GM15510 (cell line): ENCODE data around the gene CDC42BPB.

Experiments used
- POLR2A ChIP-seq: IDR thresholded peaks from 3 replicates; pipeline ENCODE4 v1.6.1; 2011; ENCODE audit warnings: borderline replicate concordance; ENCODE audit not compliant: insufficient read length; ENCODE audit errors: extremely low read depth

The CDC42BPB gene

DNA sequence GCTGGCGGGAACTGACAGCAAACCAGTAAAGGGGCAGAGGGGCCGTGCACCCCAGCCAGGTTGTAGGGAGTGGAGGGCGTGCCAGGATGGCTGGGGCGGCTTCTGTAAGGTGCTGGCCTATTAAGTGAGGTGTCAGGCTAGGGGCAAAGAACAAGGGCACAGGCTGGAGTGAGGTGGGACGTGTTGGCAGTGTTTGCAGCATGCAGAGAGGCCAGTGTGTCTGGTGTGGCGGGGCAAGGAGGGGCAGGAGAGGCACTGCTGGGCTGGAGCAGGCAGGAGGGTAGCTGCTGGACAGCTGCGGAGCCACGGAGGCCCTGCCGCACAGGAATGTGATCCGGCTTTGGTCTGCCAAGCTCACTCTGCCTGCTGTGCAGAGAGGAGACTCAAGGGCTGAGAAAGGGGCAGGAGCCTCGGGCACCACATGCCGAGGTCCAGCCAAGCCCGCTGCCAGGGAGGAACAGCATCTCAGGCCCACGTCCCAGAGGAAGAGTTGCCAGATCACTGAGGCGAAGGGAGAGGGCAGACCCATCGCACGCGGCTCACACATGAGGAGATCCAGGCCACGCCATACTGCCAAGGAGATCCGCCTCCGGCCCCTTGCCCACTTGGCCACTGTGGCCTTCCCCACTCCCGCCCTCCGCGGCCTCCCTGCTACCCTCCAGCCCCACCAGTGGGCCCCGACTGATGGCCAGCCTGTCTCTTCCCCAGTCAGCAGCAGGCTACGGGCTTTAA, 88.1 kb downstream of the CDC42BPB start:
- no peak for TF ChIP-seq POLR2A

DNA sequence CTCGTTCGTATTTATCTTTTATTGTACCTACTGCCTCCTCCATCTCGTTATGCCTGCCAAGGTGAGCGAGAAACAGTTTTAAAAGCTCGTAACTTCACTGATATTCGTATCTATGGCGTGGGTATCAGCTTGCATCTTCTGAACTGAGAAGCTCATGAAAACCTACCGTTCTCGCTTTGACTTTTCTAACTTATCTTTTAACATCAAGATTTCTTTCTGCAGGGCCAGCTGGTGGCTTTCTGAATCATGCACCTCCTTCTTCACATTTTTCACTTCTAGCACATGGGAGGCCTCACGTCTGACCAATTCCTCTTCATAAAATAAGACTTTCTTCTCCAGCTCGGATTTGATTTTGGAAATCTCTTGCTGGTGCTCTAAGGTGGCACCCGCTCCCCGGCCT, 89.0 kb downstream of the CDC42BPB start:
- no peak for TF ChIP-seq POLR2A

- TF ChIP-seq POLR2A, result no peak
These were observed 89.9 kb downstream of the CDC42BPB start for GRCh38 chr14:102967506-102967795.

GRCh38 chr14:102966681-102967505, 90.5 kb downstream of the CDC42BPB start:
- TF ChIP-seq POLR2A, result no peak

- no peak for TF ChIP-seq POLR2A
These were observed 91.2 kb downstream of the CDC42BPB start for GRCh38 chr14:102965971-102966655.

GRCh38 chr14:102965282-102965681, 92.1 kb downstream of the CDC42BPB start:
- no peak for TF ChIP-seq POLR2A

GRCh38 chr14:102964152-102964730, 93.1 kb downstream of the CDC42BPB start:
- no peak for TF ChIP-seq POLR2A

GRCh38 chr14:102962111-102962627, 95.2 kb downstream of the CDC42BPB start:
- TF ChIP-seq POLR2A, result no peak

- TF ChIP-seq POLR2A, result no peak
These were observed 98.9 kb downstream of the CDC42BPB start for GRCh38 chr14:102958461-102958860.

DNA sequence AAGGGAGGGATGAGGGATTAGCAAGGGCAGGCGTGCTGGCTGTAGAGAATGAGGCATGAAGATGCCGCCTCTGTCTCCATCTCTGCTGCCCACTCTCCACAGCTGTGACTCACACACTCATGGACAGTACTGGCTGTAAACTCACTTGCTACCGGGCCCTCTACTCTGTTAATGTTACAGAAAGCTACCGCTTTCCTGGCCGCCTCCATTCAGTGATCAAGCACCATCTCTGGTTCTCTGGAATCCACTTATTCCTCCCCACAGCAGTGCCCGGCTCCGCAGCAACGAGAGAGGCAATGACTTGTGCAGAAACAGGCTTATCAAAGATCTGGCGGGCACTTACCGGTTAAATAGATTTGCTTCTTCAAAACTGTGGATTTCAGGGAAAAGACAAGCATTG, 100.1 kb downstream of the CDC42BPB start:
- no peak for TF ChIP-seq POLR2A

- no peak for TF ChIP-seq POLR2A
These were observed 101.5 kb downstream of the CDC42BPB start for GRCh38 chr14:102955636-102956408.

GRCh38 chr14:102954081-102954789, 103.1 kb downstream of the CDC42BPB start:
- TF ChIP-seq POLR2A, result no peak

DNA sequence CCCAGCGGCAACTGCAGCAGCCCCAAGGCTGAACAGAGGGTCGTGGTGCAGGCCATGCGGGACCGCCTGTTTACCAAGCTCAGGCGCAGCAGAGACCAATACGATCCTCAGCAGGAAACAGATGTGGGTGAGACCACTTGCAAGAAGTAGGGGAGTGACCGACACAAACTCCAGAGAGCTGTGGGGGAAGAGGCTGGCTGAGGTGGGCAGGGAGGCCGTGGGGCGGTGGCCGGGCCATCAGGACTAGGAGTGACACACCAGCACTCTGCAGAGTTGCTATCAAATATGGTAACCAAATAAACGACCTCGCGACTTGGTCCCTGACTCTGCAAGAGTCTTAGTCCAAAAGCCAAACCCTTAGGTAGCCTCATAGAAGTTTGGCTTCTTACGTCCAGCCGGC, 104.2 kb downstream of the CDC42BPB start:
- no peak for TF ChIP-seq POLR2A

DNA sequence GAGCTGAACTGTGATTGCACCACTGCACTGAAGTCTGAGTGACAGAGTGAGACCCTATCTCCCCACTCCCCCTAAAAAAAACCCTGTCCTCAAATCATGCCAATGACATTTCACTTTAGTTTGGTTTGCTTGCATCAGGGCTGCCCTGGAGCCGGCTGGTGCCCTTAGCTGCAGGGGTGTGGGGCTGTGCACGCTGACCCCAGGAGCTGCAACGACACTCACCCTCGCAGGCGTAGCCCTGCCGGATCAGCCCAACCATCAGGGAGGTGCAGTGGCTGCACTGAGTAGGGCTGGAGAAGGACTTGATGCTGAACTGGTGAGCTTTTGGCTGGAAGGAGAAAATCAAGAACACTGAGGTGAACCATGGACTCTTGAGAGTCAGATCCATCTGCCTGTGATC, 105.1 kb downstream of the CDC42BPB start:
- TF ChIP-seq POLR2A, result no peak
